Heart right ventricle (tissue), 16 donors: ENCODE measurements around the gene HSPB8. TPM values are rescaled to one million over a fixed set of nuclear protein-coding genes. Genes with fewer than 3 reads are reported as not detected.

ENCODE experiments used
- ATAC-seq, 8 donors: fragments of 200-7000 bp; cut with Tn5 transposase; one replicate each; pipeline ENCODE4 v1.9.1; 2020; ENCODE audit warnings: mild to moderate bottlenecking in 8 of 8, moderate library complexity in 8 of 8, moderate number of reproducible peaks in 1 of 8
- DNase-seq, 2 donors: peaks; one replicate each; pipeline ENCODE4 v3.0.0-alpha.2; 2020
- H3K27ac ChIP-seq, 10 donors: fragments of 200-600 bp; sonication (generic) in 2 of 10; one replicate each; pipeline versions ENCODE4 v1.5.0 to v1.8.0; 2020 to 2022; ENCODE audit warnings: mild to moderate bottlenecking in 3 of 10
- H3K27me3 ChIP-seq, 7 donors: fragments of 200-600 bp; one replicate each; pipeline ENCODE4 v1.8.0; 2021 to 2022; ENCODE audit warnings: mild to moderate bottlenecking in 2 of 7
- H3K36me3 ChIP-seq, 9 donors: fragments of 200-600 bp; sonication (generic) in 1 of 9; one replicate each; pipeline versions ENCODE4 v1.5.0 to v1.8.0; 2020 to 2022; ENCODE audit warnings: mild to moderate bottlenecking in 2 of 9
- H3K4me1 ChIP-seq, 9 donors: fragments of 200-600 bp; sonication (generic) in 1 of 9; one replicate each; pipeline versions ENCODE4 v1.5.0 to v1.8.0; 2020 to 2022; ENCODE audit warnings: mild to moderate bottlenecking in 4 of 9
- H3K4me3 ChIP-seq, 10 donors: fragments of 200-600 bp; sonication (generic) in 2 of 10; one replicate each; pipeline versions ENCODE4 v1.5.0 to v1.8.0; 2020 to 2022; ENCODE audit warnings: mild to moderate bottlenecking in 7 of 10, moderate library complexity in 2 of 10
- H3K9me3 ChIP-seq, 11 donors: fragments of 200-600 bp in 10 of 11; sonication (generic) in 2 of 11; one replicate each; pipeline versions ENCODE4 v1.5.0 to v1.8.0; 2013 to 2022; ENCODE audit warnings: mild to moderate bottlenecking in 2 of 11, control low read depth in 1 of 11, moderate library complexity in 1 of 11
- WGBS, 2 donors: extraction: QIAGEN DNeasy Blood & Tissue Kit; methylation state at CpG; one replicate each; pipeline ENCODE4 v1.1.7; 2013; ENCODE audit warnings: inconsistent platforms in 1 of 2; 5-methylcytosine and 5-hydroxymethylcytosine counted together
- intact Hi-C, 10 donors: fragments of 100-400 bp; cut with DNase I; formaldehyde crosslinking; loops; one replicate each; pipeline versions ENCODE4 v1.11.1 to v1.14.2; 2022
- polyA plus RNA-seq, 2 donors: library from polyadenylated mRNA; stranded (reverse); fragments of 200-250 nt; gene quantifications; one replicate each; pipeline ENCODE4 v1.2.3, GENCODE V29; 2013
- total RNA-seq, 10 donors: library from RNA; stranded (reverse); fragmentation: NEBNext Ultra II Directional in 3 of 10; extraction: Animal tissue kit (Norgen Biotek cat#: 25700) in 3 of 10; gene quantifications; one replicate each; pipeline versions ENCODE4 v1.2.1 to v1.2.4, GENCODE V29; 2021 to 2023
- TF ChIP-seq, protein P1 (sequence below), 9 donors: fragments of 200-600 bp; sonication (generic) in 2 of 9; IDR thresholded peaks; one replicate each; pipeline versions ENCODE4 v1.5.0 to v1.8.0; 2021 to 2022; ENCODE audit warnings: antibody characterized with exemption in 9 of 9, mild to moderate bottlenecking in 5 of 9, moderate library complexity in 1 of 9
- donor health status: Arrhythmogenic right ventricular cardiomyopathy.
- donor health status: ischemic (EF 13 %, LVEDD 7.1; RV severe dilation, severe dysfunction).
- donor health status: healthy with polysubstance abuse.
- donor health status: DM: no; HTN: yes; CAD: no.
- donor health status: DM: no; HTN: no; CAD: no.
- donor health status: ischemic (EF 25% LVEDD 6.9; RV normal size, moderate dysfunction).
- donor health status: ischemic (EF 25% LVEDD 5.7; RV mildly dilated, moderate dysfunction).
- donor health status: healthy.
- donor health status: DM: yes; HTN: yes; CAD: no.
- donor health status: Ischemic cardiomyopathy.
- donor health status: ischemic (EF 35%, LVEDD 5.7; RV mildly dilated, moderate dysfunction).
- donor health status: nonischemic (EF 11% LVEDD 7.7; RV severe dilation, severe dysfunction).
- donor health status: DM: yes; HTN: yes; CAD: no.
- donor health status: PGD.
- donor health status: ischemic (EF 29% LVEDD 5.4; RV normal size, mild dysfunction).
- donor health status: nonischemic (EF 23%, LVEDD 6.1; RV moderate dilation, normal function).

Gene HSPB8
- total and polyA plus RNA-seq, 12 donors: 250 to 720 (median 539) TPM

GRCh38 chr12:119147847-119148448, 30.8 kb upstream of the HSPB8 start:
- peaks cover 0 to 18% (median 8%) of the 10 kb centered on the region in 11 donors for H3K9me3 ChIP-seq
- H3K4me3 ChIP-seq: no peak overlapping the region
- no peak overlapping the region for H3K27ac ChIP-seq
- H3K36me3 ChIP-seq: no peaks in the 10 kb centered on the region
- DNase-seq (no peak), ATAC-seq (peak in 1 of 8 donors; percentile 39)
- no peaks in the 10 kb centered on the region for H3K27me3 ChIP-seq
- TF ChIP-seq, protein P1, sequence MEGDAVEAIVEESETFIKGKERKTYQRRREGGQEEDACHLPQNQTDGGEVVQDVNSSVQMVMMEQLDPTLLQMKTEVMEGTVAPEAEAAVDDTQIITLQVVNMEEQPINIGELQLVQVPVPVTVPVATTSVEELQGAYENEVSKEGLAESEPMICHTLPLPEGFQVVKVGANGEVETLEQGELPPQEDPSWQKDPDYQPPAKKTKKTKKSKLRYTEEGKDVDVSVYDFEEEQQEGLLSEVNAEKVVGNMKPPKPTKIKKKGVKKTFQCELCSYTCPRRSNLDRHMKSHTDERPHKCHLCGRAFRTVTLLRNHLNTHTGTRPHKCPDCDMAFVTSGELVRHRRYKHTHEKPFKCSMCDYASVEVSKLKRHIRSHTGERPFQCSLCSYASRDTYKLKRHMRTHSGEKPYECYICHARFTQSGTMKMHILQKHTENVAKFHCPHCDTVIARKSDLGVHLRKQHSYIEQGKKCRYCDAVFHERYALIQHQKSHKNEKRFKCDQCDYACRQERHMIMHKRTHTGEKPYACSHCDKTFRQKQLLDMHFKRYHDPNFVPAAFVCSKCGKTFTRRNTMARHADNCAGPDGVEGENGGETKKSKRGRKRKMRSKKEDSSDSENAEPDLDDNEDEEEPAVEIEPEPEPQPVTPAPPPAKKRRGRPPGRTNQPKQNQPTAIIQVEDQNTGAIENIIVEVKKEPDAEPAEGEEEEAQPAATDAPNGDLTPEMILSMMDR (IDR thresholded peaks at IDR 0.05): no peak
- intact Hi-C loops: no loop called here
- H3K4me1 ChIP-seq: peaks cover 0 to 7% (median 0%) of the 10 kb centered on the region in 9 donors
- 76 to 81% methylated on average over 2 of the region's 2 CpGs for WGBS, 2 donors

- DNase-seq (peak in 1 of 2 donors; percentile 41), ATAC-seq (peak in 6 of 8 donors; percentile 42 to 61 (median 50))
- H3K4me1 ChIP-seq: peaks cover 0 to 7% (median 0%) of the 10 kb centered on the region in 9 donors
- intact Hi-C loops: no loop called here
- H3K4me3 ChIP-seq: no peak overlapping the region
- peaks cover 0 to 4% (median 0%) of the 10 kb centered on the region in 7 donors for H3K27me3 ChIP-seq
- TF ChIP-seq, protein P1 (IDR thresholded peaks at IDR 0.05): no peak
- H3K36me3 ChIP-seq: no peaks in the 10 kb centered on the region
- H3K27ac ChIP-seq: no peak overlapping the region
- WGBS, 2 donors: 82 to 91% methylated on average over 7 of the region's 7 CpGs
- H3K9me3 ChIP-seq: peaks cover 0 to 18% (median 8%) of the 10 kb centered on the region in 11 donors
These were observed 29.5 kb upstream of the HSPB8 start for GRCh38 chr12:119149270-119149669.

- H3K27me3 ChIP-seq: peaks cover 0 to 4% (median 0%) of the 10 kb centered on the region in 7 donors
- H3K27ac ChIP-seq: no peak overlapping the region
- no peaks in the 10 kb centered on the region for H3K36me3 ChIP-seq
- DNase-seq (no peak), ATAC-seq (no peak)
- intact Hi-C loops: loop anchor here in 1 of 10 donors (2.0 kb wide), 1 partner anchor 51 kb away; no protein-coding TSS in a partner anchor
- WGBS, 2 donors: 94% methylated on average over 1 of the region's 1 CpG
- TF ChIP-seq, protein P1 (IDR thresholded peaks at IDR 0.05): no peak
- no peak overlapping the region for H3K4me3 ChIP-seq
- H3K4me1 ChIP-seq: peaks cover 0 to 10% (median 2%) of the 10 kb centered on the region in 9 donors
- H3K9me3 ChIP-seq: peaks cover 0 to 18% (median 8%) of the 10 kb centered on the region in 11 donors
These were observed 27.2 kb upstream of the HSPB8 start for GRCh38 chr12:119151445-119152026.

DNA sequence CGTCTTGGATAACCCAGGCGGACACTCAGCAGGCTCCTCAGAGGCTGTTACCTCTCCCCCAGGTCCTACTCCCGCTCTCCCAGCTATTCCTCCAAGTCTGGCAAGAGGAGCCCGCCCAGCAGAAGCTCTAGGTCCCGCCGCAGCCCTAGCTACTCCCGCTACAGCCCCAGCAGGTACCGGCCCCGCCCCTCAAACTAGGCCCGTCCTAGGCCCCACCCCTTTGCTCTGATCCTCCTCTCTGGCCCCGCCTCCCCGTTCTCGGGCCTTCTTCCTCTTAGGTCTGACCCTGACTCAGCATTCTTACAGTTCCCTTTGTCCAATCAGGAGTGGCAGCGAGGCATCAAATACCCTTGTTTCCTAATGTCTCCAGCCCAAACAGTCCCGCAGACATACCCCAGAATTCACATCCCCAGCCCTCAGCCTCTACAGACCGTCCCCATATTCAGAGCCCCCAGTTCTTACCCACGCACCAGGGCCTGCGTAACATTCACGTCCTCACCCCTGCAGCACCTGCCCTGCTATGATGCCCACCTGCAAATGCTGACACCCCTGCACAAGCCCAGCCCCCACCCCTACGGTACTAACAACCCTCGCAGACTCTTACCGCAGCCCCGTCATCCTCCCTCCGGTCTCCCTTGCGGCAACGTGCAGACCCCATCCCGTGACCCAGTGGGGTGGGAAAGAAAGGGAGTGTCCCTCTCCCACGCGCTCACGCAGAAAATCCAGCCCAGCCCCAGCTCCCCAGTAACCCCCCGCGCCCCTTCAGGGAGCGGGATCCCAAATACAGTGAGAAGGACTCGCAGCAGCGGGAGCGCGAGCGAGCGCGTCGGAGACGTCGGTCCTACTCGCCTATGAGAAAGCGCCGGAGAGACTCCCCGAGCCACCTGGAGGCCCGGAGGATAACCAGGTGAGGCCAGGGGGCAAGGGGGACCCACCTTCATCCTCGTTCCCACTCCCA, 25.0 kb upstream of the HSPB8 start:
- intact Hi-C loops: no loop called here
- WGBS, 2 donors: 47 to 49% methylated on average over 49 of the region's 49 CpGs
- peak; percentile 41 to 67 for DNase-seq
- Histone ChIP-seq H3K27me3 (peaks cover 0 to 4% (median 0%) of the 10 kb centered on the region in 7 donors), H3K4me1 (peaks cover 0 to 28% (median 6%) of the 10 kb centered on the region in 9 donors), H3K27ac (no peak overlapping the region), H3K4me3 (peak overlapping the region in 1 of 10 donors; percentile 8), H3K9me3 (peaks cover 0 to 18% (median 8%) of the 10 kb centered on the region in 11 donors), H3K36me3 (no peaks in the 10 kb centered on the region)
- TF ChIP-seq, protein P1 (IDR thresholded peaks at IDR 0.05): no peak
- ATAC-seq: peak in 4 of 8 donors; percentile 14 to 77 (median 24)
